Transverse colon (tissue), 3 donors: ENCODE results near the gene CHPF2.

Experiments
- POLR2A ChIP-seq: fragments of 450-650 bp; IDR thresholded peaks from one replicate; pipeline ENCODE4 v1.6.1; 2016; ENCODE audit warnings: antibody characterized with exemption, mild to moderate bottlenecking, moderate library complexity
- TF ChIP-seq, protein P1 (sequence below), 5 experiments: fragments of 200-600 bp in 3 of 5; fragments of 450-650 bp in 2 of 5; sonication (generic) in 3 of 5; IDR thresholded peaks; 1 replicate in 2 of 5; 2 replicates in 3 of 5; pipeline ENCODE4 v1.5.1; 2016 to 2017; ENCODE audit warnings: antibody characterized with exemption in 5 of 5, inconsistent platforms in 3 of 5, mild to moderate bottlenecking in 2 of 5, moderate library complexity in 1 of 5

GRCh38 chr7:151231080-151231479, 1.2 kb upstream of the CHPF2 start:
- no peak for TF ChIP-seq POLR2A
- TF ChIP-seq, protein P1, sequence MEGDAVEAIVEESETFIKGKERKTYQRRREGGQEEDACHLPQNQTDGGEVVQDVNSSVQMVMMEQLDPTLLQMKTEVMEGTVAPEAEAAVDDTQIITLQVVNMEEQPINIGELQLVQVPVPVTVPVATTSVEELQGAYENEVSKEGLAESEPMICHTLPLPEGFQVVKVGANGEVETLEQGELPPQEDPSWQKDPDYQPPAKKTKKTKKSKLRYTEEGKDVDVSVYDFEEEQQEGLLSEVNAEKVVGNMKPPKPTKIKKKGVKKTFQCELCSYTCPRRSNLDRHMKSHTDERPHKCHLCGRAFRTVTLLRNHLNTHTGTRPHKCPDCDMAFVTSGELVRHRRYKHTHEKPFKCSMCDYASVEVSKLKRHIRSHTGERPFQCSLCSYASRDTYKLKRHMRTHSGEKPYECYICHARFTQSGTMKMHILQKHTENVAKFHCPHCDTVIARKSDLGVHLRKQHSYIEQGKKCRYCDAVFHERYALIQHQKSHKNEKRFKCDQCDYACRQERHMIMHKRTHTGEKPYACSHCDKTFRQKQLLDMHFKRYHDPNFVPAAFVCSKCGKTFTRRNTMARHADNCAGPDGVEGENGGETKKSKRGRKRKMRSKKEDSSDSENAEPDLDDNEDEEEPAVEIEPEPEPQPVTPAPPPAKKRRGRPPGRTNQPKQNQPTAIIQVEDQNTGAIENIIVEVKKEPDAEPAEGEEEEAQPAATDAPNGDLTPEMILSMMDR (IDR thresholded peaks at IDR 0.05) = no peak
